GM12875 (cell line): ENCODE data around the gene TRAM2.

Experiments
- H3K4me3 ChIP-seq: one replicate; pipeline ENCODE4 v1.5.1; 2011; ENCODE audit warnings: low read depth, low read length, control low read depth
- TF ChIP-seq, protein P1 (sequence below): IDR thresholded peaks from 2 replicates; pipeline ENCODE4 v1.5.1; 2011; ENCODE audit warnings: low read depth, mild to moderate bottlenecking, control low read depth, inconsistent platforms, low read length, moderate library complexity, borderline replicate concordance; ENCODE audit not compliant: insufficient read depth

Gene TRAM2

DNA sequence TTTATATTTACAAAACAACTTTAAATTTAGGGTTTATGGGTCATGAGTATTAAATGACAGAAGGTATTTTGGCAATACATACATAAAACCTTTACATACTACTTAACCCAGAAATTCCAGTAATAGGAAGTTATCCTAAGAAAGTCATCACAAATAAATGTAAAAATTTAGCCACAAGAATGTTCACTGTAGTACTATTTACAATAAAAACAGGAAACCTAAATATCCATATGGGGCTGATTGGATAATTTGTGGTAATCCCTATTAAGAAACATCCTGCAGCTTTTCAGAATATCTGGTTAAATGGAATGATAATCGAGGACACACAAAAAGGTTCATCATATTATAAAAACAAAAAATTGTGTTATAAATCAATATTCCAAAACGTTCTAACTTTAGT, 44.4 kb downstream of the TRAM2 start:
- no peak overlapping the region for H3K4me3 ChIP-seq
- TF ChIP-seq, protein P1, sequence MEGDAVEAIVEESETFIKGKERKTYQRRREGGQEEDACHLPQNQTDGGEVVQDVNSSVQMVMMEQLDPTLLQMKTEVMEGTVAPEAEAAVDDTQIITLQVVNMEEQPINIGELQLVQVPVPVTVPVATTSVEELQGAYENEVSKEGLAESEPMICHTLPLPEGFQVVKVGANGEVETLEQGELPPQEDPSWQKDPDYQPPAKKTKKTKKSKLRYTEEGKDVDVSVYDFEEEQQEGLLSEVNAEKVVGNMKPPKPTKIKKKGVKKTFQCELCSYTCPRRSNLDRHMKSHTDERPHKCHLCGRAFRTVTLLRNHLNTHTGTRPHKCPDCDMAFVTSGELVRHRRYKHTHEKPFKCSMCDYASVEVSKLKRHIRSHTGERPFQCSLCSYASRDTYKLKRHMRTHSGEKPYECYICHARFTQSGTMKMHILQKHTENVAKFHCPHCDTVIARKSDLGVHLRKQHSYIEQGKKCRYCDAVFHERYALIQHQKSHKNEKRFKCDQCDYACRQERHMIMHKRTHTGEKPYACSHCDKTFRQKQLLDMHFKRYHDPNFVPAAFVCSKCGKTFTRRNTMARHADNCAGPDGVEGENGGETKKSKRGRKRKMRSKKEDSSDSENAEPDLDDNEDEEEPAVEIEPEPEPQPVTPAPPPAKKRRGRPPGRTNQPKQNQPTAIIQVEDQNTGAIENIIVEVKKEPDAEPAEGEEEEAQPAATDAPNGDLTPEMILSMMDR = no peak

DNA sequence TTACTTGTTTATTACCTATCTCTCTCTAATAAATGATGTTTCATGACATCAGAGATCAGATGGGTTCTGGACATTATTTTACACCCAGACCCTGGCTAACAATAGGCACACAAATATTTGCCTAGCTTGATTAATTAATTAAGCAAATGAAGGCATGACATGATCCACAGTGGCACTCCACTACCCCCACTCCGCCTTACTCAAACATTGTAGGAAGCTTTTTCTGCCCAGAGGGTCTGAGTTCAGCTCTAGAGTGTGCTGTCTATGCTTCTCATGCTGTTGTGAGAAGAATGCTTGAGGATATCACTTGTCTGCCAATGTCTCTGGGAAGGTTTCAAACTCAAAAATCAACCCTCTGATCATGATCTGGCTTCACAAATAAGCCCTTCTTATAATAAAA, 45.0 kb downstream of the TRAM2 start:
- TF ChIP-seq, protein P1 = no peak
- H3K4me3 ChIP-seq = no peak overlapping the region

DNA sequence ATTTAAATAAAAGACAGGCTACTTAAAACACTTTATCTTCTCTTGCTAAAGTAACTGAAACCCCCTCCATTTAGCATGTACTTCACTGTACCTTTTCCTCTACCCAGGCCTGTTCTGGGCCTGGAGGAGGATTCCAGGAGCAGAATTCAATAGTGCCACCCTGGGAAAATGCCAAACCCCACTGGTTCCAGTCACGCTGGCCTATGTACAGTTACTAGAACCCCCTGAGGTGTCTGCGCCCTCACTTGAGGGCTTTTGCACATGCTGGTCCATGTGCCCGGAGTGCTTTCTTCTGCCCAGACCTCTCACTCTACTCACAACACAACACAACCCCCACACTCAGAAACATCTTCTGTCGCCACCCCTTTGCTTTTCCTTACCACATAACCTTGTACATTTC, 45.5 kb downstream of the TRAM2 start:
- no peak overlapping the region for H3K4me3 ChIP-seq
- TF ChIP-seq, protein P1 = no peak

DNA sequence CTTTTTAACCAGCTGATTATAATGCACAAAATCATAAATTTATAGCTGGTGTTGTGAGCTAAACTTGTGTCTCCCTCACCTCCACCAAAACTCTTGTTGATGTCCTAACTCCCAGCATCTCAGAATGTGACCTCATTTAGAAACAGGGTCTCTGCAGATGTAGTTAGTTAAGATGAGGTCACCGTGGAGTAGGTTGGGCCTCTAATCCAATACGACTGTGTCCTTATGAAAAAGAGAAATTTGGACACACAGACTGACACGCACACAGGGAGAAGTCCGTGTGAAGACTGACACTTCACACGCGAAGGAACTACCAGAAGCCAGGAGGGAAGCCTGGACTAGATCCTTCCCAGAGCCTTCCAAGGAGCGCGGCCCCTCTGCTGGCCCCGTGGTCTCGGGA, 46.5 kb downstream of the TRAM2 start:
- TF ChIP-seq, protein P1 = no peak

DNA sequence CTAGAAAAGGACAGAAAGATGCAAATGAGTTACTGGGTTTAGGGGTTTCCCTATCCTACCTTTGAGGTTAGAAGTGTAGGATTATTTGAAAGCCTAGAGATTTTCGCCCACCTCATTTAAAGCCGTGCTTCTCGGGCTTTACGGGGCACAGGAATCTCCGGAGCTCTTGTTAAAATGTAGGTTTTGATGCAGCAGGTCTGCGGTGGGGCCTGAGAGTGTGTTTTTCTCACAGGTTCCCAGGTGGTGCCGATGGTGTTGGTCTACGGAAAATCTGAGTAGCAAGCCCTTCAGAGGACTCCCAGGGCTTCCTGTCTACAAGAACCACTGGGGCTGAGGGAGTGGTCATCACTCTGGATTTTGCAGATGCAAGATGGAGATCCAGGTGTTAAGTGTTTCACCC, 47.5 kb downstream of the TRAM2 start:
- TF ChIP-seq, protein P1 = no peak

More for the DNA sequence above, 46.5 kb downstream of the TRAM2 start:
- no peak overlapping the region for H3K4me3 ChIP-seq

DNA sequence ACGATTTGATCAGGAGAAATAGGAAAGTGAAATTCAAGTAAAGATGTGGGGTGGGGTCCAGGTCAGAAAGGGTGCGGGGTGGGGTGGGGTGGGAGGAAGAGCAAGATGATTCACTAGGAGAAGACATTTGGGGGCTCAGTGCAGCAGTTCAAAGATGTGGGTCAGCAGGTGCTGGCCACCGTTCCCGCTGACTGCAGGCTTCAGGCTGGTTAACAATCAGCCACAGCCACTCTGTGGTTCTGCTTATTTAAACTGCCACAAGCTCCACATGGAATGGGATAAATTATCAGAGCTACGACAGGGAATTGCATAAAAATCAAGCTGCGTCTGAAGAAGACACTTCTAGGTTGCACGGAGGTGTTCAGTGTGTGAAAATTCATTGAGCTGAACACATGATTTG, 49.4 kb downstream of the TRAM2 start:
- TF ChIP-seq, protein P1 = no peak
- H3K4me3 ChIP-seq = no peak overlapping the region

More for the DNA sequence above, 47.5 kb downstream of the TRAM2 start:
- H3K4me3 ChIP-seq = no peak overlapping the region

DNA sequence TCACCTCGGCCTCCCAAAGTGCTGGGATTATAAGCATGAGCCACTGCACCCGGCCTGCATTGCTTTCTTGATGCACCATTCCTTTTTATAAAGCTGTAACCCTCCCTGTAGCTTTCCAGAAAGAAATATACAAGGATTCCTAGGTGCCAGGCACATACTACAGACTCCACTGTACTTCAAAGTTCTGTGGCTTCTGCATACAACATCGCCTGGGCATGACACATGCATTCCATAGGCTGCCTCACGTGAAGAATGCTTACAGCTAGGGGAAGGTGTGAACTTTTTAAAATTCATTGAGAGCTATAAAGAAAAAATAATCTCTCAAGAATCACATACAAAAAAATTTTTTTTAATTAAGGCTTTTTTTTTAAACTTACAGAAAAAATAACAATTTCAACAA, 50.2 kb downstream of the TRAM2 start:
- no peak overlapping the region for H3K4me3 ChIP-seq
- TF ChIP-seq, protein P1 = no peak
